ENCODE measurements around the gene RAB36. TPM values are rescaled to one million over a fixed set of nuclear protein-coding genes. Genes with fewer than 3 reads are reported as not detected.

RAB36 gene
- total RNA-seq, 3 donors from 2014 or later (not counting 1 experiment from before 2014, with no cell fraction given), result 1.7 to 2.9 (median 2.6) TPM

GRCh38 chr22:23184764-23185113 is 39.5 kb downstream of the RAB36 start:
- intact Hi-C loops (cut with micrococcal nuclease), result loop anchor here (5.0 kb wide), 1 partner anchor 47 kb away; no protein-coding TSS in a partner anchor
- Histone ChIP-seq H3K4me3 (ENCODE audit: low read length) (no peak overlapping the region), H3K4me1 (ENCODE audit: control insufficient read depth, insufficient read depth, low read length) (peaks cover 74% of the 10 kb centered on the region), H3K27ac (ENCODE audit: low read length) (peak overlapping the region; percentile 58), H3K9me3 (ENCODE audit: control insufficient read depth, insufficient read depth, low read length) (no peaks in the 10 kb centered on the region), H3K36me3 (ENCODE audit: control insufficient read depth, insufficient read depth, low read length) (peaks cover 5% of the 10 kb centered on the region), H3K27me3 (ENCODE audit: control insufficient read depth, insufficient read depth, low read length) (no peaks in the 10 kb centered on the region)
- peak overlapping the region; percentile 93 to 94 for H3K27ac Mint-ChIP-seq
- peaks cover 70 to 76% of the 10 kb centered on the region in 2 donors for H3K4me1 Mint-ChIP-seq
- H3K27me3 Mint-ChIP-seq (ENCODE audit: low read depth in 2 of 2), result no peaks in the 10 kb centered on the region
- no peak for TF ChIP-seq CTCF (IDR thresholded peaks at IDR 0.05)
- no peaks in the 10 kb centered on the region for H3K9me3 Mint-ChIP-seq
- peak overlapping the region; percentile 98 for H3K4me3 Mint-ChIP-seq
- no peak for ATAC-seq
- no peaks in the 10 kb centered on the region for H3K36me3 Mint-ChIP-seq
- DNase-seq, result no peak
- WGBS (ENCODE audit: insufficient coverage), result 45% methylated on average over 5 of the region's 5 CpGs

DNA sequence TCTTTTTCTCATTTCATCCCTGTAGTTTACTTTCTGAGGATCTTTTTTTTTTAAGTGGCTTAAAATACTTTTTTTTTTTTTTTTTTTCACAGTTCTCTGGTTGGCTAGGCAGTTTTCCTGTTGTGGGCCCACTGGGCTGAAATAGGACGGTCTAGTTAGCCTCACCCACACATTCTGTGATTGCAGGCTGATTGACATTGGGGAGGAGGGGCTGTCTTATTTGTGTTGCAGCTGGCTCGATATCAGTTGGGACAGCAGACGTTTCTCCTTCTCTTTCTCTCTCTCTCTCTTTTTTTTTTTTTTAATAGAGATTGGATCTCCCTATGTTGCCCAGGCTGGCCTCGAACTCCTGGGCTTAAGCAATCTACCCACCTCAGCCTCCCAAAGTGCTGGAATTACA is 41.9 kb downstream of the RAB36 start:
- peaks cover 75 to 86% of the 10 kb centered on the region in 2 donors for H3K4me1 Mint-ChIP-seq
- WGBS (ENCODE audit: insufficient coverage), result 68% methylated on average over 3 of the region's 4 CpGs
- intact Hi-C loops (cut with micrococcal nuclease), result no loop called here

GRCh38 chr22:23187871-23188700 is 42.8 kb downstream of the RAB36 start:
- ATAC-seq, result no peak
- intact Hi-C loops (cut with micrococcal nuclease), result no loop called here
- H3K4me1 Mint-ChIP-seq, result peaks cover 75 to 86% of the 10 kb centered on the region in 2 donors

More for the DNA sequence above, 41.9 kb downstream of the RAB36 start:
- Histone ChIP-seq H3K36me3 (ENCODE audit: control insufficient read depth, insufficient read depth, low read length) (peaks cover 10% of the 10 kb centered on the region), H3K4me3 (ENCODE audit: low read length) (no peak overlapping the region), H3K4me1 (ENCODE audit: control insufficient read depth, insufficient read depth, low read length) (peaks cover 59% of the 10 kb centered on the region), H3K9me3 (ENCODE audit: control insufficient read depth, insufficient read depth, low read length) (no peaks in the 10 kb centered on the region), H3K27me3 (ENCODE audit: control insufficient read depth, insufficient read depth, low read length) (no peaks in the 10 kb centered on the region), H3K27ac (ENCODE audit: low read length) (no peak overlapping the region)
- no peak for ATAC-seq
- peak overlapping the region; percentile 93 to 94 for H3K27ac Mint-ChIP-seq
- H3K4me3 Mint-ChIP-seq, result peak overlapping the region; percentile 45
- no peaks in the 10 kb centered on the region for H3K27me3 Mint-ChIP-seq (ENCODE audit: low read depth in 2 of 2)
- H3K9me3 Mint-ChIP-seq, result no peaks in the 10 kb centered on the region
- no peak for DNase-seq
- no peaks in the 10 kb centered on the region for H3K36me3 Mint-ChIP-seq
- no peak for TF ChIP-seq CTCF (IDR thresholded peaks at IDR 0.05)

More at GRCh38 chr22:23187871-23188700, 42.8 kb downstream of the RAB36 start:
- Histone ChIP-seq H3K9me3 (ENCODE audit: control insufficient read depth, insufficient read depth, low read length) (no peaks in the 10 kb centered on the region), H3K27me3 (ENCODE audit: control insufficient read depth, insufficient read depth, low read length) (no peaks in the 10 kb centered on the region), H3K4me1 (ENCODE audit: control insufficient read depth, insufficient read depth, low read length) (peaks cover 51% of the 10 kb centered on the region), H3K27ac (ENCODE audit: low read length) (no peak overlapping the region), H3K4me3 (ENCODE audit: low read length) (no peak overlapping the region), H3K36me3 (ENCODE audit: control insufficient read depth, insufficient read depth, low read length) (peaks cover 13% of the 10 kb centered on the region)
- no peaks in the 10 kb centered on the region for H3K9me3 Mint-ChIP-seq
- H3K27me3 Mint-ChIP-seq (ENCODE audit: low read depth in 2 of 2), result no peaks in the 10 kb centered on the region
- TF ChIP-seq CTCF (IDR thresholded peaks at IDR 0.05), result no peak
- no peaks in the 10 kb centered on the region for H3K36me3 Mint-ChIP-seq
- WGBS (ENCODE audit: insufficient coverage), result 89% methylated on average over 7 of the region's 7 CpGs
- peak overlapping the region; percentile 93 to 94 for H3K27ac Mint-ChIP-seq
- peak overlapping the region; percentile 45 for H3K4me3 Mint-ChIP-seq
- no peak for DNase-seq
